Dermis microvascular lymphatic vessel endothelial cell (primary cell): ENCODE data around the gene LIPE. TPM values are rescaled to one million over a fixed set of nuclear protein-coding genes. Genes with fewer than 3 reads are reported as not detected.

Experiments used
- DNase-seq, 2 donors: peaks; one replicate each; pipeline versions ENCODE4 v3.0.0 to v3.0.0-alpha.2; 2010; ENCODE audit warnings: low read depth in 2 of 2
- total RNA-seq: library from RNA; depleted of rRNA; stranded (reverse); fragments of >200 nt; gene quantifications from 2 replicates; pipeline ENCODE4 v1.2.1, GENCODE V29; 2014

Gene LIPE
- total RNA-seq, 1 donor from 2014 or later: 5.0 TPM

DNA sequence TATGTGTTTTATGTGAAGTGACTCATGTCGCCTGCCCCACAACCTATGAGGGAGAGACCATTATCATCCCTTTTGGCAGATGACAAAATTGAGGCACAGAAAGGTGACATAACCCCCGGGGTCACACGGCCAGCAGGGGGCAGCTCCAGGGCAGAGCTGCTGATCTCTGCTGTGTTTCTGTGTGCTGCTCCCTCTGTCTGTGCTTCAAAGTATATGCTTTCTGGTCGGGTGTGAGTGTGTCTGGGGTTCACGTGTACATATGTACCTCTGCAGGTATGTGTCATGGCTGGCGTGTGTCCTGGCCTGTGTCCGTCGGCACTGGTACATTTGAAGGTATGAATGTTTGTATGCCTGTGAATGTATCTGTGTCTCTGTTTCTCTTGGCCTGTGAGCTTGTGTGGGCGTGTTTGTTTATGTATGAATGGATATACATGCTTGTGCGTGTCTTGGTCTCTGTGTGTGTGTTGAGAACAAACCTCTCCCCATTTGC, 7.1 kb downstream of the LIPE start:
- peak; percentile 39 to 63 for DNase-seq

DNA sequence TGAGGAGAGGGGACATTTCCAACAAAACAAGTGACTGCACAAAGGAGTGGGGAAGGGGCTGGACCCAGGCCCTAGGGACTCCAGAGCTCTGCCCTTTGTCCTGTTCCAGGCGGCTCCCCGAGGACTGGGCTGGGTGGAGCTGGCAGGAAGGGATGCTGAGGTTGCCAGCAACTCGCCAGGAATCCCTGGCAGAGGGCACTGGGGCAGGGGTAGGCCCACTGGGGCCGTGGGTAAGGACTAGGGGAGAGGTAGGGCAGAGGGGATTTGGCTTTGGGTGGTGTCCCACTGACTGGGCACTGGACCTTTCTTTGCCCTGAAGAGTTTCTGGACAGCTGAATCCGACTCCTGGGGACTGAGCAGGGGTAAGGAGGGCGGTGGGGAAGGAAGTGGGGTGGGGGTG, 7.9 kb downstream of the LIPE start:
- DNase-seq: no peak

GRCh38 chr19:42412661-42413076, 14.5 kb downstream of the LIPE start:
- no peak for DNase-seq

GRCh38 chr19:42412227-42412626, 15.0 kb downstream of the LIPE start:
- DNase-seq: no peak

GRCh38 chr19:42411581-42412178, 15.5 kb downstream of the LIPE start:
- DNase-seq: no peak

DNA sequence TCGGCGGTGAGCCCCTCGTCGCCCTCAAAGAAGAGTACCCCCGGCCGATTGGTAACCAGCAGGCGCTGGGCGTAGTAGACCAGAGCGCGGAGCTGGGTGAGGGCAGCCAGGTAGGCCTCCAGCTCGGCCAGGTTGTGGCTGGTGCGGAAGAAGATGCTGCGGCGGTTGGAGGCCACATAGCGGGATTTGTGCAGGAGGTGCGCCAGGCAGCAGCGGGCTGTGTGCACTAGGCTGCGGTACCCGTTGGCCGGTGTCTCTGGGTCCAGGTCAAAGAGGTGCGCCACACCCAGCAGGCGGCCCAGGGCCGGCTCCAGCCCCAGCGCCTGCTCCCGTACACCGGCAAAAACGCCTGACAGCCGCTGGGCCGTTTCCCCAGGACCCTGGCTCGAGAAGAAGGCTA, 16.8 kb downstream of the LIPE start:
- no peak for DNase-seq

GRCh38 chr19:42409477-42409876, 17.7 kb downstream of the LIPE start:
- DNase-seq: no peak

GRCh38 chr19:42407816-42408175, 19.4 kb downstream of the LIPE start:
- no peak for DNase-seq

DNA sequence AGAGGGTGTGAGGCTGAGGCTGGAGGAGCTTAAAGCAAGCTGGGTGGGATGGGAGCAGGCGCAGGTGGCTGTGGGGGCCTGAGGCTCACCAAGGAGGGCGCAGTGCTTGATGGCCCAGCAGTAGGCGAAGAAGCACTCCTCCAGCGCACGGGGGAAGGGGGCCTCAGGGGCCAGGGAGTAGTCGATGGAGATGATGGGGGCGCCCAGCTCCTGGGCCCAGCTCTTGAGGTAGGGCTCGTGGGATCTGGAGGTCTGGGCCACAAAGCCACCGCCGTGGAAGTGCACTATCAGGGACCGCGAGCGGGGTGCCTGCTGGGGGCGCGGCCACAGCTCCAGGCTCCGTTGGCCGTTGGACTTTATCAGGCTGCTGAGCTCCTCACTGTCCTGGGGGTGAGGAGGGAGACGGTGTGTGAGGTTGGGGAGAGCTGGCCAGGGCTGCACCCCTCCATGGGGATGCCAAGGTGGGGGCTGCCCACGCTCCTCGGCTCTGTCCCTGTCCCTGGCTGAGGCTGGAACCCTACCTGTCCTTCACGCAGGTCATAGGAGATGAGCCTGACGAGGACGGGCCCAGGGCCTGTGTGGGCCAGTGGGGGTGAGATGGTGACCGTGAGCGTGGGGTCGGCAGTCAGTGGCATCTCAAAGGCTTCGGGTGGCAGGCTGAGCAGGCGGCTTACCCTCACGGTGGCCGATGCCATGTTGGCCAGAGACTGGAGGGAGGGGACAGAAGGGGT, 19.9 kb downstream of the LIPE start:
- DNase-seq: no peak

DNA sequence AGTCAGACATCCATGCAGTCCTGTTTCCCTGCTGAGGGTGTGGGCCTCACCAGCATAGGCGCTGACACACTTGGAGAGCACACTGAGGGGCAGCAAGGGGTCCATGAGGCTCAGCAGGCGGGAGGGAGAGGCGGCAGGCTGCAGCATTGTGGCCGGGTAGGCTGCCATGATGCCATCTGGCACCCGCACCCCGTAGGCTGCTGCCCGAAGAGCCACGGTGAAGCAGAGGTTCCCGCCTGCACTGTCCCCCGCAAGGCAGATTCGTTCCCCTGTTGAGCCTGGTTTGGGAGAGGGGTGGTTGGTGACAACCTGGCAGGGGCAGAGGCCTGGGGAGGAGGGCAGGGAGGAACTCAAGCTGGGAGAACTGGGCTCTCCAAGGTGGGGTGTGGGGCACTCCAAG, 21.1 kb downstream of the LIPE start:
- DNase-seq: no peak

DNA sequence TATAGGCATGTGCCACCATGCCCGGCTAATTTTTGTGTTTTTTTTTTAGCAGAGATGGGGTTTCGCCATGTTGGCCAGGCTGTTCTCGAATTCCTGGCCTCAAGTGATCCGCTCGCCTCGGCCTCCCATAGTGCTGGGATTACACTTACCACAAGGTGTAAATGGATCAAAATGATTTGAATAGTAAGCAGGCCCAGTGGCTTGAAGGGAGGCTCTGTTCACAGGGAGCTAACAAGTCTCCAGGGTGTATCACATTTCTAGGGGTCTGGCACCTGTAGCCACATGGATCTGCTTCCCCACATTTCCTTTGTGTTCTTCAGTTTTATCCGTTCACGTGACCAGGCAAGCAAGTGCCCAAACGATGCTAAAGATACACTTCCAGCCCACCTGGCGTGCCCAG, 23.6 kb downstream of the LIPE start:
- no peak for DNase-seq

DNA sequence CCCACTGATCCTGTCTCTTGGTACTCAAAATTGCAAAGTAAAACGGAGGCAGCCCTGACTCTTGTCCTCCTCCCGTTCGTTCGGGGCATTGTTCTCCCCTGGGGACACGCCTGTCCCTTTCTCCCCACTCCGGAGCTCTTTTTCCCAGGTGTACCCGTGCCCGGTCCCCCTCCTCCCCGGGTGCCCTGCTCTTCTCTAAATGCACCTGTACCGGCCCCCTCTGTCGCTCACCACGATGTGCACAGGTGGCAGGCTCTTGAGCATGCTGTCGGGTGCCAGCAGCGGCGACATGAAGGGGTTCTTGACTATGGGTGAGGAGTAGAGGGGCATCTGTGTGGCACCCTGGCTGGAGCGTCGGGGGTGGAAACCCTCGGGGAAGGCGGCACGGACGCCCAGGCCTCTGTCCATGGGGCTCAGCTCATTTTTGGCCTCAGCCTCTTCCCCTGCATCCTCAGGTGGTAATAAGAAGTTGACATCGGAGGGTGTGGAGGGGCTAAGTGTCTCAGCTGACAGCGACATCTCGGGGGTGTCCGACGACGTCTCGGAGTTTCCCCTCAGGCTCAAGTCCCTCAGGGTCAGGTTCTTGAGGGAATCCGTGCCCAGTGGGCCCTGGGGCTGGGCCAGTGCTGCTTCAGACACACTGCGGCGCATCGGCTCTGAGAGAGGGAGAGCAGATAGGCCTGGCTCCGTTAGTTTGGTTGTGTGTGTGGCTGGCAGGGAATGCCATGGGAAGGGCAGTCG, 24.6 kb downstream of the LIPE start:
- DNase-seq: no peak

DNA sequence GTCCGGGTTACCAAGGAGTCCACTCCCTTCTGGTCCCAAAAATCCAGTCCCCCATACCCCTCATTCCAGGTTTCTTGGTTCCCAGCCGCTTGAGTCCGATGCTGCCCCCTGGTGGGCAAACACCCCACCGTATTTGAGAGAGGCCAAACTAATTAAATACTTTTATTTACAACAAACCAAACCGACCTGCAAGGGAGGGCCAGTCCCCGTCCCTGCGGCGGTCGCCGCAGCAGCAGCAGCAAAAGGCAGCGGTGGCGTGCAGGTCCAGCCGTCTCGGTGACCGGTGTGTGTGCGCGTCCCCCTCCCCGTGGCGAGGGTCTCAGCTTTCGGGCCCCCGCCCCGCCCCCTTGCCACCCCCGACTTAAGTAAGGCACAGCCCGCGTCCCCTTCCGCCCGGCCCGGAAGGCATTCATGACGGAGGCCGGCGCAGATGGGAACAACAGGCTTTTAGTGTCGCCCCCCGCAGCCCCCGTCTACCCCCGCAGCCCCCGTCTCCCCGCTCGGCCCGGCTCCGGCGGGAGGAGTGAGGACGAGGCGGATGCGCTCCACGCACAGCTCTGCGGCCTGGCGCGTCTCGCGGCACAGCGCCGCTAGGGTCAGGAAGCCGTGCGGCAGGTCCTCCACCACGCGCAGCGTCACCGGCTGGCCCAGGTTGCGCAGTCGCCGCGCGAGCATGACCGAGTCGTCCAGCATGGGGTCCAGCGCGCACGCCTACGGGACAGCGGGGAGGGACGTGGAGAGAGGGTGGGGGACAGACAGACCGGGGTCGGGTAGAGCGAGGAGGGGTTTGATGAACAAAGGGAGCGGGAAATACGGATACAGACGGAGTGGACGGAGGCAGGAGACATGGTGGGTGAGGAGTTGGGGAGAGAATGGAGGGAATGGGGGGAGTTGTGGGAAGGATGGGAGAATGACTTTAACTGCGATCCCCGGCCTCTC, 25.6 kb downstream of the LIPE start:
- DNase-seq: peak; percentile 65 to 76

- no peak for DNase-seq
Observed at GRCh38 chr19:42400404-42400803, 26.8 kb downstream of the LIPE start.

DNA sequence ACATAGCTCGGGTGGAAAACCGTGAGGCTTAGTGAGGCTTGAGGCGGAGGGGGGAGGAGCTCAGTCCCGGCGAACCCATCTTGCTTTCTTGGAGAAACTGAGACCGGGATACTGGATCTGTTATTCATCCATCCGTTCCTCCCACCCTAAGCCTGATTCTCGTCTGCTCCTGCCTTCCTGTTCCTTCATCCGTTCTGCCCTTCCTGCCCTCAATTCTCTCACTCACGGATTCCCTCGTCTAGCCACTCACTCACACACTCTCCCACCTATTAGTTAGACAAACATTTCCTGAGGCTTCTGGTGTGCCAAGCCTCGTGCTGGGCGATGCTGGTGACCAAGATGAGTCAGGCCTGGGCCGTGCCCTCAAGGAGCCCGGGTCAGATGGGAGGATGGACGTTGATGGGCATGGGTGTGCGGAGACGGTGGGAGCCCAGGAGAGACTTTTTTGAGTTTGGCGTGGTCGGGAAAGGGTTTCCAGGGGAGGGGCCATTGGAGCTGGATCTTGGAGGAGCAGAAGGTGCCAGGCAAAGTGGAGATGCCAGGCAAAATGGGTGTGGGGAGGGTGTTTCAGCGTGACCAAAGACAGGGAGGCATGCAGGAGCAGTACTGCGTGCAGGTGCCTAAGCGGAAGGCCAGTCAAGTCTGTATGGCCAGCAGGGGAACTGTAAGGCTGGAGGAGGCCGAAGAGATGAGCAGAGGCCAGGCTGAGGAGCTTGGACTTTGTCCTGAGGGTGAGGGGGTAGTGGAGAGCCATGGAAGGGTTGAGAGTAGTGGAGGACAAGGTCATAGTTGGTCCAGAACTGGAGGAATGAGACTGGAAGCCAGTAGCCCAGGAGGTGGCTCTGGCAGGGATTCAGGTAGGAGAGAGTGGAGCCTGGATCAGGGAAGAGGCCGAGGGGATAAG, 29.7 kb downstream of the LIPE start:
- peak in 1 of 2 donors; percentile 52 for DNase-seq

GRCh38 chr19:42396381-42397262, 30.6 kb downstream of the LIPE start:
- peak; percentile 97 to 99 for DNase-seq

DNA sequence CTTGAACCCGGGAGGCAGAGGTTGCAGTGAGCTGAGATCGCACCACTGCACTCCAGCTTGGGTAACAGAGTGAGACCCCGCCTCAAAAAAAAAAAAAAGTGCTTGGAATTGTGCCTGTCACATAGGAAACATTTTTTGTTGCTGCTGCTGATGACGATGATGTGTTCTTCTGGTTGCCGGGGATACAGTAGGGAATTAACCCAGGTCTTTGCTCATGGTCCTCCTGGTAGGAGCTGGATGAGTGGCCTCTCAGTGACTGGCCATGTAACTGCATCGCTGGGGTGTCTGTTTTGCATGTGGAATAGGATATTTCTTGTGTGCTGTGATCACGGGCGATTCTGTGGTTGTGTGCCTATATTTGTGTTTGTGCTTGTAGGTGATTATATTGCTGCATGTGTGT, 32.4 kb downstream of the LIPE start:
- no peak for DNase-seq

- DNase-seq: no peak
Observed at GRCh38 chr19:42392165-42392564, 35.0 kb downstream of the LIPE start.

- no peak for DNase-seq
Observed at GRCh38 chr19:42389899-42390298, 37.3 kb downstream of the LIPE start, which contains the start of gene CNFN. TSS of gene CNFN (minus strand) at chr19:42390297. CDS start at chr19:42389037, 1,260 bp downstream.
